ENCODE measurements around the gene BUD31. TPM values are rescaled to one million over a fixed set of nuclear protein-coding genes. Genes with fewer than 3 reads are reported as not detected.

Gene BUD31
- total RNA-seq, 4 donors from 2014 or later = 61.8 to 82.0 (median 66.2) TPM

DNA sequence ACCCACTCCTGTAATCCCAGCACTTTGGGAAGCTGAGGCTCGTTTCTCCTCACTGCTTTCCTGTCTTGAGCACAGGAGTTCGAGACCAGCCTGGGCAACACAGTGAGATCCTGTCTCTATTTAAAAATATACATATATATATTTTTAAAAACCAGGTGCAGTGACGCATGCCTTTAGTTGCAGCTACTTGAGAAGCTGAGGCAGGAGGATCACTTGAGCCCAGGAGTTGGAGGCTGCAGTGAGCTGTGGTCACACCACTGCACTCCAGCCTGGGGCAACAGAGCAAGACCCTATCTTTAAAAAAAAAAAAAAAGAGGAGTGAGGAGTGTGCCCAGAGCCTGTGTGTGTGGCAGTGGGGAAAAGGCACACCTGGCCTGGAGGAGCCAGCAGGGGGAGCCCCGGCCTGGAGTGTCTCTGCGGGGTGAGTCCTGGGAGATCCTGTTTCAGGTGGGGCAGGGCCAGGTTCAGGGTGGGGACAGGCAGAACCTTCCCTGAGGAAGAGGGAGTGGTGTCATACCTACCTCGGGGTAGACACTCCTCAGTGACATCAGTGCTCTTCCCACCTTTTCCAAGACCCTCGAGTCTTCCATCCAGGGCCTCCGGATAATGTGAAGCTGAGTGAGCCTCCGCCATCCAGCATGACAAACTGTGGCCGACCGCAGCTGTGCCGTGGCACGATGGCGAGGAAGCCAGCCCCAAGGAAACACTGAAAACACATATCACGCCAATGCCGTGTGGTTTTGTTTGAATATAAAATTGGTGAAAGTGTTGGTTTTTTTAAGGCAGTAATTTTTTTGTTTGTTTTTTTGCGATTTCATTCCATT is 43.2 kb upstream of the BUD31 start:
- WGBS = 82% methylated on average over 17 of the region's 17 CpGs
- H3K36me3 ChIP-seq = peaks cover 43 to 86% (median 75%) of the 10 kb centered on the region in 4 donors
- TF ChIP-seq POLR2A (IDR thresholded peaks at IDR 0.05; ENCODE audit: low read depth) = no peak
- TF ChIP-seq, protein P1, sequence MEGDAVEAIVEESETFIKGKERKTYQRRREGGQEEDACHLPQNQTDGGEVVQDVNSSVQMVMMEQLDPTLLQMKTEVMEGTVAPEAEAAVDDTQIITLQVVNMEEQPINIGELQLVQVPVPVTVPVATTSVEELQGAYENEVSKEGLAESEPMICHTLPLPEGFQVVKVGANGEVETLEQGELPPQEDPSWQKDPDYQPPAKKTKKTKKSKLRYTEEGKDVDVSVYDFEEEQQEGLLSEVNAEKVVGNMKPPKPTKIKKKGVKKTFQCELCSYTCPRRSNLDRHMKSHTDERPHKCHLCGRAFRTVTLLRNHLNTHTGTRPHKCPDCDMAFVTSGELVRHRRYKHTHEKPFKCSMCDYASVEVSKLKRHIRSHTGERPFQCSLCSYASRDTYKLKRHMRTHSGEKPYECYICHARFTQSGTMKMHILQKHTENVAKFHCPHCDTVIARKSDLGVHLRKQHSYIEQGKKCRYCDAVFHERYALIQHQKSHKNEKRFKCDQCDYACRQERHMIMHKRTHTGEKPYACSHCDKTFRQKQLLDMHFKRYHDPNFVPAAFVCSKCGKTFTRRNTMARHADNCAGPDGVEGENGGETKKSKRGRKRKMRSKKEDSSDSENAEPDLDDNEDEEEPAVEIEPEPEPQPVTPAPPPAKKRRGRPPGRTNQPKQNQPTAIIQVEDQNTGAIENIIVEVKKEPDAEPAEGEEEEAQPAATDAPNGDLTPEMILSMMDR (IDR thresholded peaks at IDR 0.05) = peak; percentile 46 to 62 (median 46)

DNA sequence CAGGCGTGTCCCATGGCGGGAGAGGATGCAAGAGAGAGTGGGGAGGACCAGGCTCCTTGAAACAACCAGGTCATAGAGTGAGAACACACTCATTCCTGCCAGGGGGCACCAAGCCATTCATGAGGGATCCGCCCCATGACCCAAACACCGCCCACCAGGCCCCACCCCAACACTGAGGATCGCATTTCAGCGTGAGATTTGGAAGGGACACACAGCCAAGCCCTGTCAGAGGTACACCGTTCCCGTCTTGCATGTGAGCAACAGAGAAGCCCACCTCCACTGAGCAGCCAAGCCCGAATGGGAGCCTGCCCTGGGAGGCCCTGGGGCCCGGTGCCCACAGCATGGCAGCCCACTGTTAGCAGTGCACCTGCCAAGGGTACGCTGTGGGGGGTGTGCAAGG is 42.1 kb upstream of the BUD31 start:
- 74% methylated on average over 8 of the region's 11 CpGs for WGBS

More for the DNA sequence above, 43.2 kb upstream of the BUD31 start:
- Histone ChIP-seq H3K4me1 (peaks cover 0 to 6% (median 2%) of the 10 kb centered on the region in 4 donors), H3K27ac (replicated peaks in 1 of 4) (no peak overlapping the region), H3K27me3 (no peaks in the 10 kb centered on the region), H3K4me3 (no peak overlapping the region), H3K9me3 (no peaks in the 10 kb centered on the region)
- DNase-seq (ENCODE audit: extremely low spot score) = no peak
- intact Hi-C loops (cut with DNase I) = loop anchor here (5.0 kb wide), 1 partner anchor 42 kb away; the partner anchor contains the start of genes BUD31 and PDAP1

DNA sequence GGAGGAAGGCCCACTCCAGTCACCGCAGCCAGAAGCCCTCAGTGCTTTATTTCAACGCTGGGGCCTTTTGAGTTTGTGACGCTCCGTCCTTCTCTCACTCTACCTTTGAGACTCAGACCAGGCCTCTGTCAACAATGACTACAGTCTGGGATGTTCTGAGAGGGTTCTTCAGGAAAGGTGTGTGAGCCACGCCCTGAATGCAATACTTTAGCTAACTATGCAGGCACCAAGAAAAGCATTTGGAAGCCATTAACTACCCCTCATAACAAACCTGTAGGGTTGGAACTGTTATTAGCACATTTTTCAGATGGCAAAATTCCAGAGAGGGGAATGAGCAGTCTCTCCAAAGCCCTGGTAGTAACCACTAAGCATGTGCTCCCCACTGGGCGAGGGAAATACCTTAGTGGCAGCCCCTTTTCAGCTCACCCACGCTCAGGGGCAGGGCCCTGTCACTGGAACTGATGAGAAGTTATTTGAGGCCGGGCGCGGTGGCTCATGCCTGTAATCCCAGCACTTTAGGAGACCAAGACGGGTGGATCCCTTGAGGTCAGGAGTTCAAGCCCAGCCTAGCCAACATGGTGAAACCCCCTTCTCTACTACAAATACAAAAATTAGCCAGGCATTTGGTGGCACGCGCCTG is 39.9 kb upstream of the BUD31 start:
- no peaks in the 10 kb centered on the region for H3K27me3 ChIP-seq
- 96% methylated on average over 12 of the region's 13 CpGs for WGBS
- no peak for TF ChIP-seq EP300 (IDR thresholded peaks at IDR 0.05)
- TF ChIP-seq, protein P1 (IDR thresholded peaks at IDR 0.05) = no peak
- no peak for TF ChIP-seq POLR2A (IDR thresholded peaks at IDR 0.05; ENCODE audit: low read depth)
- no peak for TF ChIP-seq POLR2AphosphoS5 (IDR thresholded peaks at IDR 0.05)
- H3K4me1 ChIP-seq = peaks cover 2 to 21% (median 12%) of the 10 kb centered on the region in 4 donors
- H3K4me3 ChIP-seq = no peak overlapping the region
- intact Hi-C loops (cut with DNase I) = loop anchor here (5.0 kb wide), 1 partner anchor 38 kb away; the partner anchor contains the start of genes BUD31 and PDAP1
- no peak overlapping the region for H3K27ac ChIP-seq (replicated peaks in 1 of 4)
- no peak for DNase-seq (ENCODE audit: extremely low spot score)
- peaks cover 18 to 53% (median 43%) of the 10 kb centered on the region in 4 donors for H3K36me3 ChIP-seq
- H3K9me3 ChIP-seq = no peaks in the 10 kb centered on the region

More for the DNA sequence above, 42.1 kb upstream of the BUD31 start:
- H3K4me1 ChIP-seq = peaks cover 0 to 13% (median 4%) of the 10 kb centered on the region in 4 donors
- H3K36me3 ChIP-seq = peaks cover 35 to 75% (median 64%) of the 10 kb centered on the region in 4 donors
- H3K27me3 ChIP-seq = no peaks in the 10 kb centered on the region
- no peak overlapping the region for H3K27ac ChIP-seq (replicated peaks in 1 of 4)
- intact Hi-C loops (cut with DNase I) = loop anchor here (5.0 kb wide), 1 partner anchor 41 kb away; the partner anchor contains the start of genes BUD31 and PDAP1
- H3K9me3 ChIP-seq = no peaks in the 10 kb centered on the region
- no peak for TF ChIP-seq EP300 (IDR thresholded peaks at IDR 0.05)
- TF ChIP-seq POLR2A (IDR thresholded peaks at IDR 0.05; ENCODE audit: low read depth) = no peak
- TF ChIP-seq POLR2AphosphoS5 (IDR thresholded peaks at IDR 0.05) = no peak
- TF ChIP-seq, protein P1 (IDR thresholded peaks at IDR 0.05) = no peak
- no peak for DNase-seq (ENCODE audit: extremely low spot score)
- H3K4me3 ChIP-seq = no peak overlapping the region

DNA sequence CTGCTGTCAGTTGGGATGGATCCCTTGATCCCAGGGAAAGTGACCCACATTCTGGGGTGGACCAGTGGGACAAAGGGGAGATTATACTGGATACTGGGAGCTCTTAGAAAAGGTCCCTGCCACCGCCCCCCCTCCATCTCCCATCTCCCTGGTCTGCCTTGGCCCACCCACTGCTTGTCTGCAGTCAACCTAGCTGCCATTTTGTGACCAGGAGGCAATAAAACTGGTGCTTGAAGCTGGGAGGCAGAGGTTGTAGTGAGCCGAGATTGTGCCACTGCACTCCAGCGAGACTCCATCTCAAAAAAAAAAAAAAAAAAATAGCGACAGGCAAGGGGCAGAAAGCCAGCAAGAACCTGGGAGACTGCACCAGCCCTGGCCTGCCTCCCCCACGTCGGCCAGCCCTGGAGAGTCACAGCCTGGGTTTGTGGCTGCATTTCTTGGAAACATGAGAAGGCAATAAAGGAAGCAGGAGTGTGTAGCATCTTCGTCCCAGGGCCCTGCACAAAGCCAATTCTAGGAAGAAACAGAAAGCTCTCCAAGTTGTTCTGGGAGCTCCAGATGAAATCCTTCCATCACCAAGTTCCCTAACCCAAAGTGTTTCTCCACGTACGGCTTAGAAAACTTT is 38.9 kb upstream of the BUD31 start:
- intact Hi-C loops (cut with DNase I) = loop anchor here (5.0 kb wide), 1 partner anchor 37 kb away; the partner anchor contains the start of genes BUD31 and PDAP1
- no peak overlapping the region for H3K4me3 ChIP-seq
- H3K9me3 ChIP-seq = no peaks in the 10 kb centered on the region
- H3K27me3 ChIP-seq = no peaks in the 10 kb centered on the region
- 32% methylated on average over 9 of the region's 9 CpGs for WGBS
- peaks cover 6 to 30% (median 19%) of the 10 kb centered on the region in 4 donors for H3K4me1 ChIP-seq
- H3K36me3 ChIP-seq = peaks cover 12 to 42% (median 33%) of the 10 kb centered on the region in 4 donors
- H3K27ac ChIP-seq (replicated peaks in 1 of 4) = peak overlapping the region in 3 of 4 donors; percentile 43 to 51 (median 44)
- no peak for TF ChIP-seq POLR2A (IDR thresholded peaks at IDR 0.05; ENCODE audit: low read depth)
- no peak for TF ChIP-seq POLR2AphosphoS5 (IDR thresholded peaks at IDR 0.05)
- no peak for TF ChIP-seq EP300 (IDR thresholded peaks at IDR 0.05)
- TF ChIP-seq, protein P1 (IDR thresholded peaks at IDR 0.05) = no peak
- no peak for DNase-seq (ENCODE audit: extremely low spot score)
